PC-9 (cell line): ENCODE data around the gene UGT1A10. TPM values are rescaled to one million over a fixed set of nuclear protein-coding genes. Genes with fewer than 3 reads are reported as not detected.

ENCODE experiments used
- BruUV-seq: library from RNA; stranded (reverse); fragments of 400-500 nt; replicated peaks from 2 replicates; lab custom pipeline; 2021; lab: Mats Ljungman, UMichigan
- CTCF ChIA-PET: fragments of 300-600 bp; sonication (Branson Sonifier 250); formaldehyde crosslinking; loops from one replicate; lab custom pipeline; 2022; ENCODE audit warnings: antibody characterized with exemption; lab: Charles Lee
- POLR2A ChIA-PET: fragments of 300-600 bp; sonication (Branson Sonifier 250); formaldehyde crosslinking; loops from one replicate; lab custom pipeline; 2022; ENCODE audit warnings: antibody characterized with exemption; ENCODE audit not compliant: unreplicated experiment; lab: Charles Lee
- DNase-seq, 2 experiments: peaks; one replicate each; pipeline versions ENCODE4 v3.0.0 to v3.0.0-alpha.2; 2015 to 2022; ENCODE audit warnings: mixed read lengths in 1 of 2
- H2AFZ ChIP-seq: fragments of 200-600 bp; sonication (generic); 2 replicates; pipeline ENCODE4 v1.8.1; 2017; ENCODE audit warnings: antibody characterized with exemption
- H3F3A ChIP-seq: fragments of 200-600 bp; sonication (generic); 2 replicates; pipeline ENCODE4 v1.8.1; 2017; ENCODE audit warnings: antibody characterized with exemption, mild to moderate bottlenecking, low read depth; ENCODE audit not compliant: insufficient read depth
- H3K27ac ChIP-seq: fragments of 200-600 bp; sonication (generic); 2 replicates; pipeline ENCODE4 v1.6.1; 2016; ENCODE audit warnings: mixed run types
- H3K27me3 ChIP-seq: fragments of 200-600 bp; sonication (generic); 2 replicates; pipeline ENCODE4 v1.6.1; 2016; ENCODE audit warnings: low read depth, mixed run types; ENCODE audit not compliant: insufficient read depth
- H3K36me3 ChIP-seq: fragments of 200-600 bp; sonication (generic); 2 replicates; pipeline ENCODE4 v1.6.1; 2016; ENCODE audit warnings: low read depth, mixed run types
- H3K4me1 ChIP-seq: fragments of 200-600 bp; sonication (generic); replicated peaks from 2 replicates; pipeline ENCODE4 v1.6.1; 2016; ENCODE audit warnings: mixed run types; ENCODE audit not compliant: insufficient read depth
- H3K4me2 ChIP-seq: fragments of 200-600 bp; sonication (generic); 2 replicates; pipeline ENCODE4 v1.6.1; 2017; ENCODE audit warnings: mixed run types
- H3K4me3 ChIP-seq: fragments of 200-600 bp; sonication (generic); 2 replicates; pipeline ENCODE4 v1.6.1; 2016; ENCODE audit warnings: mixed run types
- H3K79me2 ChIP-seq: fragments of 200-600 bp; sonication (generic); 2 replicates; pipeline ENCODE4 v1.6.1; 2017; ENCODE audit warnings: low read depth, mixed run types
- H3K9me2 ChIP-seq: fragments of 200-600 bp; sonication (generic); 2 replicates; pipeline ENCODE4 v1.8.1; 2017; ENCODE audit warnings: mild to moderate bottlenecking; ENCODE audit not compliant: insufficient read depth
- H3K9me3 ChIP-seq: fragments of 200-600 bp; sonication (generic); 2 replicates; pipeline ENCODE4 v1.8.1; 2016; ENCODE audit warnings: low read depth; ENCODE audit not compliant: insufficient read depth
- H4K20me1 ChIP-seq: fragments of 200-600 bp; sonication (generic); 2 replicates; pipeline ENCODE4 v1.8.1; 2017; ENCODE audit not compliant: insufficient read depth
- CTCF ChIP-seq: fragments of 200-600 bp; sonication (generic); conservative IDR thresholded peaks from 2 replicates; pipeline ENCODE4 v1.6.1; 2017; ENCODE audit warnings: mixed run types, antibody characterized with exemption, mild to moderate bottlenecking, moderate library complexity
- EZH2 ChIP-seq: fragments of 200-600 bp; sonication (generic); IDR thresholded peaks from 2 replicates; pipeline ENCODE4 v1.8.0; 2017; ENCODE audit warnings: antibody characterized with exemption, low read depth
- intact Hi-C: fragments of 100-400 bp; cut with micrococcal nuclease; formaldehyde crosslinking; loops from one replicate; pipeline ENCODE4 v1.10.0; 2022; ENCODE audit not compliant: unreplicated experiment
- total RNA-seq: library from RNA; stranded (reverse); gene quantifications from 2 replicates; pipeline ENCODE4 v1.2.3, GENCODE V29; 2021

The UGT1A10 gene
- total RNA-seq, 1 experiment from 2014 or later: not detected

DNA sequence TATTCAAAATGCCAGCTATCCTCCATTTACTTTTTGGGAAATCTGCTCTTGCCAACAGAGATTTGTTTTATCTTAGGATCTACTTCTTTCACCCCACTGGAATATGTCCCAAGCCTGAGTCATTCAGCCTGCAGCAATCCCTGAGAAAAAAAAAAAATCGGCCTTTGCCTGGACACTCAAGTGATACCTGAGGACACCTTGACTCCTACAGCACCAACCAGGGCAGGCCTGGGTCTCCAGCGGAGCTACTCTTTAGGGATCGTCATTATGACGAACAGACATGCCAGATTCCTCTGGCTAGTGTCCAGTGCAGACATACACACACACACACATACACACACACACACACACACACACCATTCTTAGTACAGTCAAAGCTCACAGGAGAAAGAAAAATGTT, 54.2 kb downstream of the UGT1A10 start:
- POLR2A ChIA-PET: interaction anchor here (0.5 to 2.2 kb wide), 14 partner anchors 9 to 1422 kb away, joined by 3 to 53 read pairs (median 13); partner anchors contain the start of gene USP40
- no peak overlapping the region for H2AFZ ChIP-seq
- no peaks in the 10 kb centered on the region for H4K20me1 ChIP-seq
- H3K27me3 ChIP-seq: no peaks in the 10 kb centered on the region
- DNase-seq: peak; percentile 96 to 99
- no TSS peak for BruUV-seq
- peaks cover 45% of the 10 kb centered on the region for H3K79me2 ChIP-seq
- no peaks in the 10 kb centered on the region for H3K9me3 ChIP-seq
- peaks cover 72% of the 10 kb centered on the region for H3F3A ChIP-seq
- H3K9me2 ChIP-seq: no peaks in the 10 kb centered on the region
- H3K4me3 ChIP-seq: peak overlapping the region; percentile 69; the same call in 1 of the 2 replicates
- H3K27ac ChIP-seq: peak overlapping the region; percentile 97
- peak overlapping the region; percentile 96 for H3K4me2 ChIP-seq
- CTCF ChIA-PET: interaction anchor here (0.6 to 0.7 kb wide), 2 partner anchors 47 to 309 kb away, joined by 3 read pairs; no protein-coding TSS in a partner anchor
- no peak for TF ChIP-seq CTCF
- no peak for TF ChIP-seq EZH2
- peaks cover 37% of the 10 kb centered on the region for H3K4me1 ChIP-seq
- intact Hi-C loops: loop anchor here (1.0 to 10.0 kb wide), 7 partner anchors 133 to 734 kb away; partner anchors contain the start of genes ATG16L1 and DGKD
- H3K36me3 ChIP-seq: peaks cover 29% of the 10 kb centered on the region

DNA sequence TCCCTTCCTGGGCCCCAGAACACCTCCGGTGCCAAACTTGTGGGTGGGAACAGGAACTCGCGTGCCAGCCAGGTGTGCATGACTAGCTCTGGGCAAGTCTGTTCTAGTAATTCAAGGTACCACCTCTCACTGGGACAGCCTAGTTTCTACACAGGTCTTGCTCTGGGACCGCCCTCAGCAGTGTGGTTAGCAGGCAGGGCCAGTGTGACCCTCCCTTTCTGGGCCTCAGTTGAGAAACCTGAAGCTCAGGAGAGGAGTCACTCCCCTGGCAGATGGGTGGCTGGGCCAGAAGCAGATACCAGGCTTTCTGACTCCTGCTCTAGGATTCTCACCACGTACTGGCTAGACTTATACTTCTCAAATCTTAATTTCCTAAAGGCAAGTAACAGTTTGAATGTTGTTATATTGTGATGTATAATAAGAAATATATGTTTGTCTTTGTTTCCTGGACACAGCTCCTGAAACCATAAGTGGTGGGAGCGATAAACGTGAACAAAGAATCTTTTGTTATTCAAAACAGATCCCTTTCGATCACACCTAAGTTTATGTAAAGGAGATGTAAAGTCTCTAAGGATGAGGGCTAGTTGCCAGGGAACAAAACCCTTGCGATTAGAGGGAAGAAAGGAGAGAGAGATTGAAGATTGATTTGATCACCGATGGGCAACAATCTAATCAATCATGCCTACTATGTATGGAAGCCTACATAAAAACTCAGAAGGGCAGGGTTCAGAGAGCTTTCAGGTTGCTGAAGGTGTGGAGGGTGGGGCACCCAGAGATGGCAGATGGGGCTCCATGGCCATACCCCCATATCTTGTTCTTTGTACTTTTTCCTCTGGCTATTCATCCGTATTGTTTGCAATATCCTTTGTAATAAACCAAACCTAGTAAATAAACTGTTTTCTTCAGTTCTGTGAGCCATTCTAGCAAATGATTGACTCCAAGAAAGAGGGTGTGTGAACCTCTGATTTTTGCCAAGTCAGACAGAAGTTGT, 55.5 kb downstream of the UGT1A10 start:
- Histone ChIP-seq H3F3A (peaks cover 85% of the 10 kb centered on the region), H3K27ac (peak overlapping the region; percentile 97), H3K4me1 (peaks cover 48% of the 10 kb centered on the region), H3K27me3 (no peaks in the 10 kb centered on the region), H3K79me2 (peaks cover 58% of the 10 kb centered on the region), H4K20me1 (no peaks in the 10 kb centered on the region), H3K4me3 (peak overlapping the region; percentile 69), H2AFZ (no peak overlapping the region), H3K9me3 (no peaks in the 10 kb centered on the region), H3K9me2 (no peaks in the 10 kb centered on the region), H3K4me2 (peak overlapping the region; percentile 96), H3K36me3 (peaks cover 41% of the 10 kb centered on the region)
- peak; percentile 98 to 99 for DNase-seq
- TSS peak; percentile 58 for BruUV-seq
- CTCF ChIA-PET: interaction anchor here (0.6 to 0.9 kb wide), 3 partner anchors 45 to 179 kb away, joined by 3 to 6 read pairs (median 3); no protein-coding TSS in a partner anchor
- intact Hi-C loops: loop anchor here (1.0 to 10.0 kb wide), 9 partner anchors 15 to 733 kb away; partner anchors contain the start of genes ATG16L1, DGKD and USP40
- POLR2A ChIA-PET: interaction anchor here (0.5 to 2.2 kb wide), 21 partner anchors 8 to 1237 kb away, joined by 3 to 53 read pairs (median 5); partner anchors contain the start of gene USP40
- TF ChIP-seq CTCF (no peak), EZH2 (no peak)

DNA sequence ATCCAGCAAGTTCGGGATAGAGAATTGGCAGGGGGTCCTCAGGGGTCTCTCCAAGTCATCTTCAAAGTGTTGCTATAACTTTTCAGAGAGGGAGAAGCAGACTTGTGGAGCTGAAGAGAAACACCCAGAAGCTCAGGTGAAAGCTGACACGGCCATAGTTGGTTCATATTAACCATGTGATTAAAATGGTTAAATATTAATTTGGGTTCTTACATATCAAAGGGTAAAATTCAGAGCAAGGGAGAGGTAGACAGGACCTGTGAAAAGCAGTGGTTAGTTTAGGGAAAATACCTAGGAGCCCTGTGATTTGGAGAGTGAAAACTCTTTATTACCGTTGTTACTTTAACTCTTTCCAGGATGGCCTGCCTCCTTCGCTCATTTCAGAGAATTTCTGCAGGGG, 56.4 kb downstream of the UGT1A10 start, which contains the start of gene UGT1A6:
UGT1A6 (plus strand) TSS at position 243 of the 400 bp plus-strand sequence; CDS start at position 358, 115 bp downstream.
- H3K4me2 ChIP-seq: peak within 1 kb of the TSS; percentile 96
- H2AFZ ChIP-seq: no peak within 1 kb of the TSS
- no TSS peak for BruUV-seq
- intact Hi-C loops: loop anchor here (5.0 to 10.0 kb wide), 5 partner anchors 280 to 732 kb away; partner anchors contain the start of genes ATG16L1 and DGKD
- H3F3A ChIP-seq: peaks cover 94% of the 10 kb centered on the region
- peaks cover 51% of the 10 kb centered on the region for H3K36me3 ChIP-seq
- H3K79me2 ChIP-seq: peaks cover 67% of the 10 kb centered on the region
- peak within 1 kb of the TSS; percentile 97 for H3K27ac ChIP-seq
- ChIA-PET POLR2A (interaction anchor here (0.7 to 2.1 kb wide), 4 partner anchors 10 to 153 kb away, joined by 3 to 16 read pairs (median 6); no protein-coding TSS in a partner anchor), CTCF (no interaction called here)
- peak within 1 kb of the TSS; percentile 69 for H3K4me3 ChIP-seq
- no peaks in the 10 kb centered on the region for H4K20me1 ChIP-seq
- DNase-seq: no peak
- no peaks in the 10 kb centered on the region for H3K9me2 ChIP-seq
- no peak for TF ChIP-seq EZH2
- peaks cover 52% of the 10 kb centered on the region for H3K4me1 ChIP-seq
- no peaks in the 10 kb centered on the region for H3K27me3 ChIP-seq
- no peaks in the 10 kb centered on the region for H3K9me3 ChIP-seq
